ENCODE data around the gene SLC36A1.
A peak's percentile ranks its signal among the peaks of the same experiment; 100 is the strongest.
"Not testable (repeated sequence)": the region's sequence is repeated elsewhere in the genome, so short reads cannot be mapped to it uniquely, and the experiment has no call there.

The SLC36A1 gene

DNA sequence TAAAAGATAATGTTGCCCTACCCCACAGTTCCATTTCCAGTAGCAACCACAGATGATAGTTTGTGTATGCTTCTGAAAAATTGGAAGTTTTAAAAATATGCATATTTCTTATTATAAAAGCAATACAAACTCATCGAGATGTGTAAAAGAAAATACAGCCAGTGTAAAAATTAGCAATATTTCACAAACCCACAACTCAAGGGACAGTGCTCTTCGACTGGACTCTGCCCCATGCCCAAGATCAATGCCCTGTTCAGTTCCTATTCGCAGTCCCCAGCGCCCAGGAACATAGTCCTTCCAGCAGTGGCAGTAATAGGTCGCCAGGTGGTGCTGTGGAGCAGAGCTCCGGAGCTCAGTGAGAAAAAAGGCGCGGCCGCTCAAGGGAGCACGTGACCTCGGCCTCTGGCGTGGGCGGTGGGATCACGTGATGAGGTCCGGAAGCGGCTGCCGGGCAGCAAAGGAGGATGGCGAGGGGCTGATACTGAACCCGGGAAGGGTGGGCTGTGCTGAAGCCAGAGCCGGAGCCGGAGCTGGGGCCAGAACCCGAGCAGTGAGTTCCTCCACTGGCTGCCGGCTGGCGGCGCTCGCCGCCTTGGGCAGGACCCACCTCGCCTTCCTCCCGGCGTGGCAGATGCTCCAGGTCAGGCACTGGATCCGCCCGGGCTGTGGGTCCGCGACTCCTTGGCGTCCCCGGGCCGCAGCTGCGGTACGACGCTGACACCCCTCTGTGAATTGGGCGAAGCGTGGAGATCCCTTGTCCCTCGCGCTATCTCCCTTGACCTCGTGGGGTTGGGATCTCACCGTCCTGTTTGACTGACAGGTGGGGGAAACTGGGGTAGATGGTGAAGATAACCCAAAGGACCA, at the start of gene SLC36A1:
SLC36A1 (plus strand) TSS at position 430 of the 864 bp plus-strand sequence. CDS start 11,190 bp downstream, outside the sequence.
- peak; percentile 63 for FAIRE-seq

DNA sequence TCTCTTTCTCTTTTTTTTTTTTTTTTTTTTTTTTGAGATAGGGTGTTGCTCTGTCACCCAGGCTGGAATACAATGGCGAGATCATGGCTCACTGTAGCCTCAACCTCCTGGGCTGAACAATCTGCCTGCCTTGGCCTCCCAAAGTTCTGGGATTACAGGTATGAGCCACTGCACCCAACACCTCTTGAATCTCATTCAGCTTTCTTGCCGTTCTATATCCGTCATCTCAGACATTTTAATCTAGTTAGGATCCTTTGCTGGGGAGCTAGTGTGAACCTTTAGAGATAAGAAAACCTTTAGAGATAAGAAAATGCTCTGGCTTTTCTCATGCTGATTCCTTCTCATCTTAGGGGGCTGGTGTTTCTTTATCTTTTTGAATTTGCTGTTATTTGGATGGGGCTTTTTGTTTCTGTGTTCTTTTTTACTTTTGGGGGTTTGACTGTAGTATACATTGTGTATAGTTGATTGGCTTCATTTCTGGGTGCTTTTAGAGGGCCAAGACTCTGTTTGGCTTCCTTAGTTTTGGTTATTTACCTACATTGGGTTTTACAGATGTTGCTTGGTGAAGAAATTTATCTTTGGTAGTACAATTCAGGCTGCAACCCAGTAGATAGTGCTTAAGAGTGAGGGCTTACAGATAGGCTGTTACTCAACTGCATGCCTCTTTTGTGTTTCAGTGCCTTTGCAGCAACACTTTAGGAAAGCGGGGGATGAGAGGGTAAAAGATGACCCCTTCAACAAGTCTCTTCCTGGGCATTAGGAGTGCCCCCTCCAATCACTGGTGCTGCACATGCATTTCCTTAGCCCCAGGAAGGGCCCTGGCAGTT, 41.9 kb upstream of the SLC36A1 start:
- no peak for FAIRE-seq

DNA sequence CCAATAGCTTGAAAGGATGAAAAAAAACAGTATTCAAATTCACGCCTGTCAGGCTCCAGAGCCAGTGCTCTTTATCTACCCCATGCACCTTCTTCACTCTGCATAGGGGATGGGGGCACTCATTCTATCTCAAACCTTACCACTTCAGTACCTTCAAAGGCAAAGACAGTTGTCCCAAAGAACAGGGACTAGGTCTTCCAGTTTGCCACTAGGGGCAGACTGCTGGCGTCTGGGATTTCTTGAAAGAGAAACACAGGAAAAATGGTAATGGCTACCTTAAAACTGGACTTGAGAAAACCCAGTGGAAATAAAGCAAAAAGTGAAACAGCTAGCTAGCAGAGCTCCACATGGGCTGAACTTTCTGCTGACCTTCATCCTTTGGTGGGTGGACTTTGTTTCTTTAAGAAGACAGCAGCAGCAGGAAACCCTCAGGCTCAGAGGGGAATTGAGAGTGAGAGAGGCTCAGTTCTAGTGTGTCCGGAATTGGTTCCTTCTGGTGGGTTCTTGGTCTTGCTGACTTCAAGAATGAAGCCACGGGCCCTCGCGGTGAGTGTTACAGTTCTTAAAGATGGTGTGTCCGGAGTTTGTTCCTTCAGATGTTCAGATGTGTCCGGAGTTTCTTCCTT, 41.0 kb upstream of the SLC36A1 start:
- no peak for FAIRE-seq

DNA sequence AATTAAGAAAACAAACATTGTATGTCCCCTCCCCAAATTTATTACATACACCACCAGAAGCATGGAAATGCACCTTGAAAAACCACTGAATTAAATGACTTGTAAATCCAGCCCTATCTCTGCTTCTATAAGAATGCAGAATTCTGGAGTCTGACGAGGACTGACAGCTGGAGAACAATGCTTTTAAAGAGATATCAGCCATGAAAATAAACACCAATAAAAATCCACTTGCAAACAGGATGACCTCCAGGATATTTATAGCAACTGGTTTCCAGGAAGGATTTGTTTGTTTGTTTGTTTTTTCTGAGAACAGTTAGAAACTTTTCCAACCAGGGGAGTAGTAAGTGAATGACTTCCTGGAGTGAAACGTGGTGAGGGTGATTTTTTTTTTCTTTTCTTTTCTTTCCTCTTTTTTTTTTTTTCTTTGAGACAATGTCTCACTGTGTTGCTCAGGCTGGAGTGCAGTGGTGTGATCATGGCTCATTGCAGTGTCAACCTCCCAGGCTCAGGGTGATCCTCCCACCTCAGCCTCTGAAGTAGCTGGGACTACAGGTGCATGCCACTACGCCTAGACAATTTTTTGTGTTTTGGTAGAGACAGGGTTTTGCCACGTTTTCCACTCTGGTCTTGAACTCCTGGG, 38.7 kb upstream of the SLC36A1 start:
- no peak for FAIRE-seq

DNA sequence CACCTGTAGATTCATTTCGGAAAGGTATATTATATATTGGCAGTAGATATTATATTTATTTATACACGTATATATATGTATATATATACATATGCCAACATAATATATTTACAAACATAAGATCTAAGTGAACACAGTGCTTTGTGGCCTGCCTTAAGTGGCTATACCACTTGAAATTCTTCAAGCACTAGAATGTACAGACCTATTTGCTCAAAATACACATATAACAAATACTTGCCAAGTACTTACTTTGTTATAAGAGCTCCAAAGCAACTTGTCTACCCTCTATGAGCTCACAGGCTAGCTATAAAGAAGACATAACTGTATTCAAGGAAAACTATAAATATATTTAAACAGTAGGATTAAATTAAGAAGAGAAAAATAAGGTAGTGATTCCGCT, 33.6 kb upstream of the SLC36A1 start:
- FAIRE-seq, result no peak

DNA sequence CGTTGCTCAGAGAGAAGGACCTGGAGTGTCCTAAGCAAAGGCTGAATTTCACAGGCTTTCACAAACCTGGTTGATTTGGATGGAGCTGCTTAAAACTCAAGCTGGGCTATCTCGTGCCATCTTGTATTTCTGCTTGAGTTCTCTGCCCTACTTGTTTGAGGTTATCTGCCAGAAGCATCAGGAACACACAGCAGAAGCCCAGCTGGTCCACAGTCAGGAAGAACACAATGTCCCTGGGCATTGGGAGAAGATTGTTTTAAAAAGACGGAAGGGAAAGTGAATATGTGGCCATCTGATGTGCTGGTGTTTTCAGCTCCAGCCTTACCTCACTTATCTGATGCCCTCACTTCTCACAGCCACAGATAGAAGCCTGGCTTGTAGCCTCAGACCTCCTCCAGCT, 32.9 kb upstream of the SLC36A1 start:
- FAIRE-seq, result no peak

DNA sequence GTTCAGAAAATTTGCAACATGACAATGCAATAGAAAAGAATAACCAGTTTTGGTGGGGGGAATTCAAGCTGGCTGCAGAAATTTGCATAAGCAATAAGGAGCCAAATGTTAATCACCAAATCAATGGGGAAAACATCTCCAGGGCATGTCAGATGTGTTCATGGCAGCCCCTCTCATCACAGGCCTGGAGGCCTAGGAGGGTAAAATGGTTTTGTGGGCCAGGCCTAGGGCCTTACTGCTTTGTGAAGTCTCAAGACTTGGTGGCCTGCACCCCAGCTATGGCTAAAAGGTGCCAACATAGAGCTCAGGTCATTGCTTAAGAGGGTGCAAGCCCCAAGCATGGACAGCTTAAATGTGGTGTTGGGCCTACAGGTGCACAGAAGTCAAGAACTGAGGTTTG, 29.7 kb upstream of the SLC36A1 start:
- no peak for FAIRE-seq

DNA sequence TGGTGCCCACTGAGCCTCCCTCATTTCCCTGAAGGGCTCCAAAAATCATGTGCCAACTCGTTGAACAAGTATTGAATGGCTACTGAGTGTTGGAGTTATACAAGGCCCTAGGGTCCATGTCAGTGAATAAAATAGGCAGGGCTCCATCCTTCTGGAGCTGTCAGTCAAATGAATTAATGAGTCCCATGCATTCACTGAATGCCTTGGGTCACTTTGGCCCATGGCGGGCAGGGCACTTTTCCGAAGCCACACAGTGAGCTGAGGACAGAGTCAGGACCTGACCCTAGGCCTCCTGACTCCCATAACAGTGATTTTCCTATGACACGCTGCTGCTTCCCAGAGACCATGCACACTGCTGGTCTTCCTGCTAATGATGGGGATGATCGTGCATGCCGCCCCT, 27.3 kb upstream of the SLC36A1 start:
- FAIRE-seq, result no peak

DNA sequence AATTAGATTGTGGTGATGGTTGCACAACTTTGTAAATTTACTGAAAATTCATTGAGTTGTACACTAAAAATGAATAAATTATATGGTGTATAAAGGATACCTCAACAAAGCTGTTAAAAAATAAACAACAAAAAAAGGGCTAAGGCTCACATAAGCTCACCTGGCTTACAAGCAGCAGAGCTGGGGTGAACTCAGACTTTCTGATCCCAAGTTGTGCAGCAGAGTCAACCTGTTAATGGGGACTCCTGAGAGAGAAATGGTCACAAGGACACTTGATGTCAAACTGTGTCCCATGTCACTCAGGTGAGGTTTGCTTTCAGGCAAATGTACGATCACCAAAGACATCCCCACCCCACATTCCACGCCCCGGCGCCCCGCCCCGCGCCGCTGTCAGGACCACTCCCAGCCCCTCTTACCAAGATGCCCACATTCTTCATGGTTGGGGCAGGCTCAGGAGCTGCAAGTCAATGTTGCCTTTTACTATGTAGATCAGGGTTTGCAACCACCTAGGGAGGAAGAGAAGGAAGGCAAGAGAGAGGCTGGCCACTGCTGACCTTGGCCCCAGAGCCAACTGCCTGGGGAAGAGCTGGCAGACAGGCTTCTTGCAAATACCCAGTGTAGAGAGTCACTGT, 22.4 kb upstream of the SLC36A1 start:
- FAIRE-seq, result no peak

DNA sequence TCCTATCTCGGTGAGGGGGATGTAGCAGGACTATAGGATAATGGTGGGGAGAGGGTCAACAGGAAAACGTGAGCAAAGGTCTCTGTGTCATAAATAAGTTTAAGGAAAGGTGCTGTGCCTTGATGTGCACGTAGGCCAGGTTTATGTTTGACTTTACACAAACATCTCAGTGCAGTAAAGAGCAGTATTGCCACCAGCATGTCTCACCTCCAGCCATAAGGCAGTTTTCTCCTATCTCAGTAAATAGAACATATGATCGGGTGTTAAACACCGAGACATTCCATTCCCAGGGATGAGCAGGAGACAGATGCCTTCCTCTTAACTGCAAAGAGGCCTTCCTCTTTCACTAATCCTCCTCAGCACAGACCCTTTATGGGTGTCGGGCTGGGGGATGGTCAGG, 21.1 kb upstream of the SLC36A1 start:
- FAIRE-seq, result not testable (repeated sequence)

DNA sequence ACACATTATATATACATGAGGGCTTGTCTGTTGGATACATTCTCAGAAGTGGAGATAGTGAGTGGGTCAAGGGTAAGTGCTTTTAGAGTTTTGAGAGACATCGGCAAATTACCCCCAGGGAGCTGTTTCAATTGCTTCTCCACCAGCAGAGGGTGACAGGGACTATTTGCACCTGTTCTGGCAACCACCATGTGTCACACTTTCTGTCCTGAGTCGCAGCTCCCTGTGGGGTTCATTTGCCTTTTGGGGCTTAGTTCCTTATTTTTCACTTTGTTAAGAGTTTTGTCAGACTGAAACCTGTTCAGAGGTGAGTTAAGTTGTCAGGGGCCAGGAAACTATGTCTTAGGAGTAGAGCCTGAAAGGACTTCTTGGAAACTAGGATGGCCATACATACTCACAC, 20.1 kb upstream of the SLC36A1 start:
- no peak for FAIRE-seq

DNA sequence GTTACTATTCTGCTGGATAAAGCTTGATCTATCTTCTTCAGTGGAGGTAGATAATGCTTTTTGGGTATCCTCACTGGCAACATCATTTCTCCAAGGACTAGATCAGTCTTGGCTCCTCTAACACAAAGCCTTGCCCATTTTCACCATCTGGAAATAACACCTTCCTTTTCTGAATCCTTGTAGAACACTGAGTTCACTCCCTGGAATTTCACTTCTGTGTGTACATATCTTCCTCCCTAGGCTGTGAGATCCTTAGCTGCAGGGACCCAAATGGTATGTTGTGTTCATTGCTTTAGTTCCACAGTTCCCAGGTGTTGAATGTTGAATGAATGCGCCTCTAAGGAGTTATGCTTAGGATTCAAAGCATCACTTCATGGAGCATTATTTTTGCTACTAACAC, 16.7 kb upstream of the SLC36A1 start:
- FAIRE-seq, result no peak

DNA sequence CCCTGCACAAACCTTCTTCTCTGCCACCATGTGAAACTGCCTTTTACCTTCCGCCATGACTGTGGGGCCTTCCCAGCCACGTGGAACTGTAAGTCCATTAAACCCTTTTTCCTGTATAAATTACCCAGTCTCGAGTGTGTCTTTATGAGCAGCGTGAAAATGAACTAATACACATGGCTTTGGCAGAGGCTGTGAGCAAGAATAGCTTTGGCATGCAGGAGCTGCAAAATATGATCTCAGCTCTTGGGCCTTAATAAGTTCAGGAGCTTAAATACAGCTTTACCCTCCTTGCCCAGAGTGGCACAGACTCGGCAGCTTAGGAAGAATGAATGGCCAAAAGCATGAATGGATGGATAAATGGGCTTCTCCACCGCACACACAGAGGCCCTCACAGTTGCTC, 15.7 kb upstream of the SLC36A1 start:
- FAIRE-seq, result no peak

DNA sequence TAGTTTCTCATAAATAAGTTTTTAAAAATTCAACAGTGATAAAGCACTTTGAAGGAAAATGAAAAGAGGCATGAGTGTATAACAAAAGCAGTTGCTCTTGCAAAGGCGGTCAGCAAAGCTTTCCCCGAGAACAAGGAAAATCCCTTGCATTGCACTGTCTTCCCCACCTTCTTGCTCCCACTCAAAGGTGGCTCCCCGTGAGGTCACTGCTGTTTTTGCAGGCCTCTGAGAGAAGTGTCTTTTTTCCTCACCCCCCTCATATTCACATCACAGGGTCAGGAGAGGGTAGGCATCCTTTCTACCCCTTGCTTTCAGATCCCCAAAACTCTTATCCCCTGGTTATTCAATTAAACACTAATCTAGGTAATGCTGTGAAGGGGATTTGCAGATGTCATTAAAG, 15.2 kb upstream of the SLC36A1 start:
- no peak for FAIRE-seq

DNA sequence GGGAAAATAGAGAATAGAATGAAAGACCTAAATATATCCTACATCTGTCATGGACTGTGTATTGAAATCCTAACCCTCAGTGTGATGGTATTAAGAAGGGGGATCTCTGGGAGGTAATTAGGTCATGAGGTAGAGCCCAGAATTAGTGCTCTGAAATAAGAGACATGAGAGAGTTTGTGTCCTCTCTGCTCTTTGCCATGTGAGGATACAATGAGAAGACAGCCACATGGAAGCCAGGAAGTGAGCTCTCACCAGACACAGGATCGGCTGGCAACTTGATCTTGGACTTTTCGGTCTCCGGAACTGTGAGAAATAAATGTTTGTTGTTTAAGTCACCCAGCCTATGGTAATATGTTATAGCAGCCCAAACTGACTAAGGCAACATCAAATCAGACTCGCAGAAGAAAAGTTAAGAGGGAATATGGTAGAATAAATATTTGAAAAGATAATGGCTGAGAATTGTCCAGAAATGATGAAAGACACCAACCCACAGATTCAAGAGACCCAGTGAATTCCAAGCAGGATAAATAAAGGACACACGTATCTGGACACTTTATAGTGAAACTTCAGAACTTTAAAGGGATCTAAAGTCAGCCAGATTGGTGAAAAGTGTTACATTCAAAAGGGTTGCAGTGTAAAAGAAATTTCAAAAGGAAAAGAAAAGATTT, 12.7 kb upstream of the SLC36A1 start:
- no peak for FAIRE-seq

DNA sequence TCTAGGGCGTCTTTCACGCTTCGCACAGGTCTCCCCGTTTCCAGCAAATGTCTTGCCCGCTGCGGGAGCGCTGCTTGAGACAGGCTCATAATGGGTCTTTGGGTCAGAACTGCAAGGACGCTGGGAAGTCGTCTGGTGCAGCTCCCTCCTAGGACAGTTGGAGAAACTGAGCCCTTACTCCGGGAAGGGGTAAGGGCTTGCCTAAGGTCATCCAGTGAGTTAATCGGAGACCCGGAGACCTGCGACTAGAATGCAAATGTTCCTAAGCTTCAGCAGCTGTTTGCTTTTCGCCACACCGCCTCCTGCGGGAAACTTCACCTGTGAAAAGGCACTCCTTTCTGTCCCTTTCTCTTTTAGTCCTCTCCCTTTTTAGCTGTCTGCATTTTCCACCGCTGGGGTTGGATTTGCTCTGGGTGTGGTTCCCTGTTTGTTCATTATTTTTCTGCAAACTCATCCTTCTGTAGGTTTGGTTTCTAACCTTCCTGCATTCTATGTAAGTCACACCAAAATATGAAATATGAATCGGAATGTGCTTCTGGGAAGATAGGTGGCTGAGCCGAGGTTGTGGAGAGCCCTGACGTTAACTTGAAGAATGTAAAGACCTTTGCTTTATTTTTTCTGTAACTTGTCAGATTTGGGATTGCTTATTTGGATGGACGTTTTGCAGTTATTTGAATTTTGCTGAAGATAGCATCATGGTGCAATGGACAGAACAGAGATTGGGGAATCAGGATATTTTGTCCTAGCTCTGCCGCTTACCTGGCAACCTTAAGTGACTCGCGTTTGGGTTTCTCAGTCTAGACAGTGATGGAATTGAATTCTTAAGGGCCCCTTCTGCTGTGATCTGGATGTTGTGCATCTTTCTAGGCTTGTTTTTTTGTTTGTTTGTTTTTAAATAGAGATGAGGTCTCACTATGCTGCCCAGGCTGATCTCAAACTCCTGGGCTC, 909 bp downstream of the SLC36A1 start:
- no peak for FAIRE-seq

DNA sequence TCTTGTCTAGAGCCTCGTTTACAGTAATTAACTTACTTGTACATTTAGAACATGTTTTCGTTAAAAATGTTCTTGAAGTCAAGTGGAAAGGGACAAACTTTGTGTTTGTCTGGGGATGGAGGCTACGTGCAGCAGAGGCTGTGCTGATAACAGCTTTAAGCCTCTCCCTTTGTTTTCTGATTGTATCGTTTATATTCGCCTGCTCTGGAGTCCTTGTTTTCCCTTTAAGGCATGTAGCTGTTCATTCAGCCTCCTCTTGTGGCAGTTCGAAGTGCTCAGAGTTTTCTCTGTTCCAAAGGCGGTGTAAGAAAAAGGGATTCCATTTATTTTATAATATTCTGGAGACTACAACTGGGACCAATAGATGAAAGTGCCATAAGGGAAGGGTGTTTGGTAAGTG, 1.9 kb downstream of the SLC36A1 start:
- no peak for FAIRE-seq

DNA sequence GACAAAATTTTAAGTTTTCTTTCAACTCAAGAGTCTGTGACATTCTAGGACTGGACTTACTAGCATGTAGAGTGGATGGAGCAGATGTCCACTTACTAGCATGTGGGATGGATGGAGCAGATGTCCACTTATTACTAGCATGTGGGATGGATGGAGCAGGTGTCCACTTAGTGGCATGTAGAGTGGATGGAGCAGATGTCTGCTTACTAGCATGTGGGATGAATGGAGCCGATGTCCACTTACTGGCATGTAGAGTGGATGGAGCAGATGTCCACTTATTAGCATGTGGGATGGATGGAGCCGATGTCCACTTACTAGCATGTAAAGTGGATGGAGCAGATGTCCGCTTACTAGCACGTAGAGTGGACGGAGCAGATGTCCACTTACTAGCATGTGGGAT, 2.4 kb downstream of the SLC36A1 start:
- FAIRE-seq, result no peak

DNA sequence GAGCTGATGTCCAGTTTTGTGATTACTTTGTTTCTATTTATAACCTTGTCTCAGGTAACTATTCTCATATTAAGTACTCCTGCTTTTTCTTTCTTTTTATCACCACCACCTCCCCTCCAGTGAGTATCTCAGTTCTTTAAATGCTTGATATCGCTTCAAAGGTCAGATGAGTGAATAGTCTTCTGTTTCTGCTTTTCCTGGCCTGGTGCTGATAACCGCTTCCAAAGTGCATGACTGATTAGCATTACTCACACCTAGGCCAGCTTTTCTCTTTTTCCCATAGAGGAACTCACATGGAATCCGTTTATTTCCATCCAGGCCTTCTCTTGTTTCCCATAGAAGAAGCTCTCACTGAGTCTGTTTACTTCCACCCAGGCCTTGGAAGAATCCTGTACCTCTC, 3.2 kb downstream of the SLC36A1 start:
- FAIRE-seq, result no peak

DNA sequence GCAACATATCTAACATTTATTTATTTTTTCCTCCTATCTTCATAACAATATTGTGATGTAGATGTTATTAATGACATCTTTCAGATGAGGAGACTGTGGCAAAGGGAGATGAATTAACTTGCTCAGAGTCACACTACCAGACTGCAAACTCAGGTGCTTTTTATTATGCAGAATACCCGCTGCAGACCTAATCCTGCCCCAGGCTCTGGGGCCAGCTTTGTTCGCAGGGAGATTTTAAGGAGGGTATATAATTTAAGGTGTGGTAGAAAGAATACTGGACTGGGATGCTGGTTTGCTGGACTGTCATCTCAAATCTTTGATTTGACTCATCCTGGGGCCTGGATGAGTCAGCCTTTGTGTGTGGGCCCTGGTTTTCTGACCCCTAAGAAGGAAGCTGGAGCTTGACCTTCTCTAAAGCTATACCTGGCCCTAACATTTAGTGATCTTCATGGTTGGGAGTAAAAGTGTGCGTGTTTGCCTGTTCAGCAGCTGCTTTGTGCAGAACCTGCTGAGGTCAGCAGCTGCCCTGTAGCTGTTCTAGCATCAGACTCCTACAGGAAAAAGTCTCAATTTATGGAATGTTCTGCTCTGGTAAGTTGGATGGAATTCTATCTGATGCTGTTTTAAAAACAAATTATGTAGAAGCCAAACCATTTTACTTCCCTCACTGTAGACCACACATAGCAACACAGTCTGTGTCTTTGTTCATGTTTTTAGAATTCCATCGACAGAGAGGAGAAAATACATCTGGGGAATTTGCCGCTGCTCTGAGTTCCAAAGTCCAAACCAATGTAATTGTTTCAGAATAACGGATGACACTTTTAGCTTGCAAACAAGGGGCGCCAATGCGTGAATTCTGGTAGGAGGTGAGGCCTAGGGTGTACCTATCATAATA, 4.5 kb downstream of the SLC36A1 start:
- FAIRE-seq, result no peak
